Measurements from ENCODE around the gene MEIS2. TPM values are rescaled to one million over a fixed set of nuclear protein-coding genes. Genes with fewer than 3 reads are reported as not detected.

Gene MEIS2
- total and polyA plus RNA-seq, 2 of the 13 experiments (the other 11 are each of a cell fraction or from before 2014, with no cell fraction given): 10.7 to 12.4 TPM

- CTCF ChIA-PET (ENCODE audit: low intra/inter-chr PET ratio, low total read pairs): no interaction called here
- FAIRE-seq (no peak), ATAC-seq (no peak)
Measured at GRCh38 chr15:37142371-37142770, 42.0 kb upstream of the MEIS2 start.

More at GRCh38 chr15:37142371-37142770, 42.0 kb upstream of the MEIS2 start:
- intact Hi-C loops (cut with micrococcal nuclease; ENCODE audit: unreplicated experiment) (no loop called here), in situ Hi-C loops (cut with HindIII; ENCODE audit: extremely low pct_ligation_motif_present, low pct_unique_long_range_greater_than_20kb) (no loop called here)
- H3K4me2 ChIP-seq (ENCODE audit: low read depth, low read length): no peak overlapping the region
- H4K20me1 ChIP-seq (ENCODE audit: insufficient read depth, low read length): no peaks in the 10 kb centered on the region
- H3K27me3 ChIP-seq (ENCODE audit: control insufficient read depth in 1 of 2, insufficient read depth in 2 of 2, low read length in 2 of 2): no peaks in the 10 kb centered on the region
- no peak for TF ChIP-seq ZNF670 (CRISPR knock-in tag; IDR thresholded peaks at IDR 0.05; ENCODE audit: borderline replicate concordance)
- TF ChIP-seq CCAR2 (optimal IDR thresholded peaks at IDR 0.05; ENCODE audit: low read depth, low read length): no peak
- no peak for TF ChIP-seq POLR2G (IDR thresholded peaks at IDR 0.05; ENCODE audit: low read depth, low read length)
- TF ChIP-seq GATA4 (IDR thresholded peaks at IDR 0.05; ENCODE audit: borderline replicate concordance, low read depth): no peak
- no peak for TF ChIP-seq ZFX (CRISPR knock-in tag; IDR thresholded peaks at IDR 0.05; ENCODE audit: low read depth)
- TF ChIP-seq SRY (CRISPR knock-in tag; IDR thresholded peaks at IDR 0.05): no peak
- no peak for TF ChIP-seq RXRA (CRISPR knock-in tag; IDR thresholded peaks at IDR 0.05)
- no peak for TF ChIP-seq MIER2 (CRISPR knock-in tag; IDR thresholded peaks at IDR 0.05)
- no peak for TF ChIP-seq ZNF646 (CRISPR knock-in tag; IDR thresholded peaks at IDR 0.05)
- no peak for TF ChIP-seq ZNF367 (CRISPR knock-in tag; IDR thresholded peaks at IDR 0.05; ENCODE audit: borderline replicate concordance)
- TF ChIP-seq ZNF441 (CRISPR knock-in tag; IDR thresholded peaks at IDR 0.05; ENCODE audit: borderline replicate concordance): no peak
- H2AFZ ChIP-seq (ENCODE audit: low read length): no peak overlapping the region
- POLR2A ChIA-PET: no interaction called here
- no peaks in the 10 kb centered on the region for H3K4me1 ChIP-seq (ENCODE audit: insufficient read depth, low read length)
- no peaks in the 10 kb centered on the region for H3K79me2 ChIP-seq (ENCODE audit: insufficient read depth, low read length)
- no peak overlapping the region for H3K9ac ChIP-seq (ENCODE audit: insufficient read depth, low read depth, low read length)
- no peaks in the 10 kb centered on the region for H3K9me3 ChIP-seq (ENCODE audit: low read length)
- H3K4me3 ChIP-seq (replicated peaks in 1 of 3; ENCODE audit: insufficient read depth in 1 of 3, low read depth in 2 of 3, low read length in 3 of 3): no peak overlapping the region
- H3K36me3 ChIP-seq (replicated peaks in 1 of 2; ENCODE audit: control insufficient read depth in 1 of 2, insufficient read depth in 2 of 2, low read length in 2 of 2): no peaks in the 10 kb centered on the region
- no peak overlapping the region for H3K27ac ChIP-seq (ENCODE audit: extremely low read length, insufficient read depth, low read length)
- BruUV-seq (replicated peaks): no TSS peak
- no peak for DNase-seq (ENCODE audit: low spot score)

Measured in HepG2 (cell line).